ENCODE results near the gene NRXN3. TPM values are rescaled to one million over a fixed set of nuclear protein-coding genes. Genes with fewer than 3 reads are reported as not detected.

Gene NRXN3
- polyA plus RNA-seq, 1 donor from 2014 or later: 110 TPM

DNA sequence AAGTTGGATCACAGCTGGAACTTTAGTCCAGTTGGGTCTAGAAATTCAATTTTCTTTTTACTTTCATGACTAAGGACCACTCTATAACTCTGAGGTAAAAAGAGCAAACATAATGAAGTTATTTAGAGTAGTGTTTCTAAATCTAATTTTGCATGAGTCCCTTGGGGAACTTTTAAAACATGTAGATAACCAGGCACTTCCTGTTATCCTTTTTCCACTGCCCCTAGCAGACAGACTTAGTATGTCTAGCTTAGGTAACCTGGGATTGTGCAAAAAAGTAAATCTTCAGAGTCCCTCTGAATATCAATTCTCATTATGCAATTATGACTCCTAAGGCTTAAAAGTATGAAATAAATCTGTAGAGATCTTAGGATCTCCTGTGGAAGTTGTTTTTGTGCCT, 1669.9 kb downstream of the NRXN3 start:
- Histone ChIP-seq H3K9ac (ENCODE audit: low read length) (no peak overlapping the region), H3K4me2 (ENCODE audit: low read length) (no peak overlapping the region), H2AFZ (ENCODE audit: low read depth, low read length) (no peak overlapping the region), H4K20me1 (ENCODE audit: insufficient read depth) (no peaks in the 10 kb centered on the region), H3F3A (ENCODE audit: insufficient read depth, low read length, poor library complexity, severe bottlenecking) (no peaks in the 10 kb centered on the region), H3K9me2 (ENCODE audit: insufficient read depth, low read length) (no peaks in the 10 kb centered on the region), H3K4me3 (ENCODE audit: low read length) (no peak overlapping the region), H3K27ac (ENCODE audit: low read length) (no peak overlapping the region), H3K36me3 (ENCODE audit: insufficient read depth, low read length) (no peaks in the 10 kb centered on the region), H3K9me3 (ENCODE audit: low read length) (no peaks in the 10 kb centered on the region), H3K79me2 (replicated peaks; ENCODE audit: insufficient read depth, low read length) (no peaks in the 10 kb centered on the region), H3K27me3 (ENCODE audit: insufficient read depth, low read depth, low read length) (no peaks in the 10 kb centered on the region)
- TF ChIP-seq EZH2 (IDR thresholded peaks at IDR 0.05; ENCODE audit: borderline replicate concordance, insufficient read depth, low read length, poor library complexity, severe bottlenecking) (no peak), EP300 (conservative IDR thresholded peaks at IDR 0.05; ENCODE audit: poor library complexity, severe bottlenecking) (no peak), SMC3 (conservative IDR thresholded peaks at IDR 0.05; ENCODE audit: poor library complexity) (no peak)
- TF ChIP-seq, protein P1, sequence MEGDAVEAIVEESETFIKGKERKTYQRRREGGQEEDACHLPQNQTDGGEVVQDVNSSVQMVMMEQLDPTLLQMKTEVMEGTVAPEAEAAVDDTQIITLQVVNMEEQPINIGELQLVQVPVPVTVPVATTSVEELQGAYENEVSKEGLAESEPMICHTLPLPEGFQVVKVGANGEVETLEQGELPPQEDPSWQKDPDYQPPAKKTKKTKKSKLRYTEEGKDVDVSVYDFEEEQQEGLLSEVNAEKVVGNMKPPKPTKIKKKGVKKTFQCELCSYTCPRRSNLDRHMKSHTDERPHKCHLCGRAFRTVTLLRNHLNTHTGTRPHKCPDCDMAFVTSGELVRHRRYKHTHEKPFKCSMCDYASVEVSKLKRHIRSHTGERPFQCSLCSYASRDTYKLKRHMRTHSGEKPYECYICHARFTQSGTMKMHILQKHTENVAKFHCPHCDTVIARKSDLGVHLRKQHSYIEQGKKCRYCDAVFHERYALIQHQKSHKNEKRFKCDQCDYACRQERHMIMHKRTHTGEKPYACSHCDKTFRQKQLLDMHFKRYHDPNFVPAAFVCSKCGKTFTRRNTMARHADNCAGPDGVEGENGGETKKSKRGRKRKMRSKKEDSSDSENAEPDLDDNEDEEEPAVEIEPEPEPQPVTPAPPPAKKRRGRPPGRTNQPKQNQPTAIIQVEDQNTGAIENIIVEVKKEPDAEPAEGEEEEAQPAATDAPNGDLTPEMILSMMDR (IDR thresholded peaks at IDR 0.05; ENCODE audit: poor library complexity, severe bottlenecking): no peak

DNA sequence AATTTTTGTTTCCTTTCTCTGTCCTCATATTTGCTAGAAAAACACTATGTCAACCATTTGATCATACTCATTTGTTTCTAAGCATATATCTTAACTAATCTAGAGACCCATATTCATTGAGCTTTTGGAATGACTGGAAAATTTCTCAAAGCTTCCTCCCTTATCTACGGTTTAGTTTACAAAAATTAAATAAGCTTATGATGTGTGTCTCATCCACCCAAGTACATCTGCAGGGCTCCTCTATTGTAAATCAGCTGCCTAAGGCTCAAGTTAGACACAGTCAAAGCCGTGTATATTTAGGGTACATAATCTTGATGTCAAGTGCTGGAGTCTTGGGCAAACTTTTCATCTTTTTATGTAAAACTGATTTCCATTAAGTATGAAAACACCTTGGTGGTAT, 1670.7 kb downstream of the NRXN3 start:
- Histone ChIP-seq H3F3A (ENCODE audit: insufficient read depth, low read length, poor library complexity, severe bottlenecking) (no peaks in the 10 kb centered on the region), H3K36me3 (ENCODE audit: insufficient read depth, low read length) (no peaks in the 10 kb centered on the region), H3K4me3 (ENCODE audit: low read length) (no peak overlapping the region), H3K9ac (ENCODE audit: low read length) (no peak overlapping the region), H4K20me1 (ENCODE audit: insufficient read depth) (no peaks in the 10 kb centered on the region), H3K4me2 (ENCODE audit: low read length) (no peak overlapping the region), H3K9me3 (ENCODE audit: low read length) (no peaks in the 10 kb centered on the region), H2AFZ (ENCODE audit: low read depth, low read length) (no peak overlapping the region), H3K27ac (ENCODE audit: low read length) (no peak overlapping the region), H3K79me2 (replicated peaks; ENCODE audit: insufficient read depth, low read length) (no peaks in the 10 kb centered on the region), H3K9me2 (ENCODE audit: insufficient read depth, low read length) (no peaks in the 10 kb centered on the region), H3K27me3 (ENCODE audit: insufficient read depth, low read depth, low read length) (no peaks in the 10 kb centered on the region)
- TF ChIP-seq, protein P2, sequence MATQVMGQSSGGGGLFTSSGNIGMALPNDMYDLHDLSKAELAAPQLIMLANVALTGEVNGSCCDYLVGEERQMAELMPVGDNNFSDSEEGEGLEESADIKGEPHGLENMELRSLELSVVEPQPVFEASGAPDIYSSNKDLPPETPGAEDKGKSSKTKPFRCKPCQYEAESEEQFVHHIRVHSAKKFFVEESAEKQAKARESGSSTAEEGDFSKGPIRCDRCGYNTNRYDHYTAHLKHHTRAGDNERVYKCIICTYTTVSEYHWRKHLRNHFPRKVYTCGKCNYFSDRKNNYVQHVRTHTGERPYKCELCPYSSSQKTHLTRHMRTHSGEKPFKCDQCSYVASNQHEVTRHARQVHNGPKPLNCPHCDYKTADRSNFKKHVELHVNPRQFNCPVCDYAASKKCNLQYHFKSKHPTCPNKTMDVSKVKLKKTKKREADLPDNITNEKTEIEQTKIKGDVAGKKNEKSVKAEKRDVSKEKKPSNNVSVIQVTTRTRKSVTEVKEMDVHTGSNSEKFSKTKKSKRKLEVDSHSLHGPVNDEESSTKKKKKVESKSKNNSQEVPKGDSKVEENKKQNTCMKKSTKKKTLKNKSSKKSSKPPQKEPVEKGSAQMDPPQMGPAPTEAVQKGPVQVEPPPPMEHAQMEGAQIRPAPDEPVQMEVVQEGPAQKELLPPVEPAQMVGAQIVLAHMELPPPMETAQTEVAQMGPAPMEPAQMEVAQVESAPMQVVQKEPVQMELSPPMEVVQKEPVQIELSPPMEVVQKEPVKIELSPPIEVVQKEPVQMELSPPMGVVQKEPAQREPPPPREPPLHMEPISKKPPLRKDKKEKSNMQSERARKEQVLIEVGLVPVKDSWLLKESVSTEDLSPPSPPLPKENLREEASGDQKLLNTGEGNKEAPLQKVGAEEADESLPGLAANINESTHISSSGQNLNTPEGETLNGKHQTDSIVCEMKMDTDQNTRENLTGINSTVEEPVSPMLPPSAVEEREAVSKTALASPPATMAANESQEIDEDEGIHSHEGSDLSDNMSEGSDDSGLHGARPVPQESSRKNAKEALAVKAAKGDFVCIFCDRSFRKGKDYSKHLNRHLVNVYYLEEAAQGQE (IDR thresholded peaks at IDR 0.05; ENCODE audit: borderline replicate concordance): no peak
- no peak for TF ChIP-seq EZH2 (IDR thresholded peaks at IDR 0.05; ENCODE audit: borderline replicate concordance, insufficient read depth, low read length, poor library complexity, severe bottlenecking)

DNA sequence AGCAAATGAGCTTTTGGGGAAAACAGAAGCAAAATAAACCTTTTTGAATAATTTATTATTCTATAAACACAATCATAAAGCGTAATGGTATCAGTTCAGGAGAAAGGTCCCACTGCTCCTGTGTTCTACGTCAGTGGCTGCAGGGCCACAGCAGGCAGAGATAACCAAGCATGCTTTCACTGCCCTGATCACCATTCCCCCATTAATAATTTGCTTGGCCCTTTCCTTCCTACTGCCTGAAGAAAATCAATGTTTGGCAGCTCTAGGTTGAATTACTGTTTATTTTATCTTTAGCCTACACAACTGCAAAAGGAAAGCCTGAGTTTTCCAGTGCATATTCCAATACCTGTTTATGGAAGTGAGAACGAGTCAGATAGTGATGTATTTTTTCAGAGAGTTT, 1671.3 kb downstream of the NRXN3 start:
- no peak overlapping the region for H3K4me3 ChIP-seq (ENCODE audit: low read length)
- no peaks in the 10 kb centered on the region for H3K27me3 ChIP-seq (ENCODE audit: insufficient read depth, low read depth, low read length)
- no peaks in the 10 kb centered on the region for H3K36me3 ChIP-seq (ENCODE audit: insufficient read depth, low read length)
- H4K20me1 ChIP-seq (ENCODE audit: insufficient read depth): no peaks in the 10 kb centered on the region
- H3K4me2 ChIP-seq (ENCODE audit: low read length): no peak overlapping the region
- H3K27ac ChIP-seq (ENCODE audit: low read length): no peak overlapping the region
- H2AFZ ChIP-seq (ENCODE audit: low read depth, low read length): no peak overlapping the region
- no peaks in the 10 kb centered on the region for H3F3A ChIP-seq (ENCODE audit: insufficient read depth, low read length, poor library complexity, severe bottlenecking)
- TF ChIP-seq MXI1 (conservative IDR thresholded peaks at IDR 0.05; ENCODE audit: poor library complexity, severe bottlenecking): no peak
- no peak for TF ChIP-seq TAF1 (IDR thresholded peaks at IDR 0.05; ENCODE audit: low read depth)
- no peak for TF ChIP-seq SMC3 (conservative IDR thresholded peaks at IDR 0.05; ENCODE audit: poor library complexity)
- TF ChIP-seq, protein P2 (IDR thresholded peaks at IDR 0.05; ENCODE audit: borderline replicate concordance): no peak
- no peak for TF ChIP-seq EP300 (conservative IDR thresholded peaks at IDR 0.05; ENCODE audit: poor library complexity, severe bottlenecking)
- TF ChIP-seq, protein P1 (IDR thresholded peaks at IDR 0.05; ENCODE audit: poor library complexity, severe bottlenecking): no peak
- TF ChIP-seq RAD21 (conservative IDR thresholded peaks at IDR 0.05): no peak
- H3K9me2 ChIP-seq (ENCODE audit: insufficient read depth, low read length): no peaks in the 10 kb centered on the region
- H3K9me3 ChIP-seq (ENCODE audit: low read length): no peaks in the 10 kb centered on the region
- H3K79me2 ChIP-seq (replicated peaks; ENCODE audit: insufficient read depth, low read length): no peaks in the 10 kb centered on the region
- H3K9ac ChIP-seq (ENCODE audit: low read length): no peak overlapping the region
